ENCODE measurements around the gene DMTF1. TPM values are rescaled to one million over a fixed set of nuclear protein-coding genes. Genes with fewer than 3 reads are reported as not detected.
A peak's percentile ranks its signal among the peaks of the same experiment; 100 is the strongest.

DMTF1 gene
- total and polyA plus RNA-seq, 9 of the 15 experiments (the other 6 are each of a cell fraction or from before 2014, with no cell fraction given), result 25.7 to 208 (median 74.7) TPM

- TF ChIP-seq RERE (CRISPR knock-in tag; IDR thresholded peaks at IDR 0.05; ENCODE audit: borderline replicate concordance), result 0 out of 2 replicates have a peak, but pooled peaks have one; percentile 10
- no peak for TF ChIP-seq PHB2 (IDR thresholded peaks at IDR 0.05; ENCODE audit: low read depth)
- 0 out of 2 replicates have a peak, but pooled peaks have one; percentile 24 for TF ChIP-seq ZNF766 (CRISPR knock-in tag; conservative IDR thresholded peaks at IDR 0.05)
- no peak for TF ChIP-seq SOX6 (IDR thresholded peaks at IDR 0.05)
- TF ChIP-seq TOE1 (IDR thresholded peaks at IDR 0.05; ENCODE audit: borderline replicate concordance), result peak; percentile 75
- no peak for TF ChIP-seq TOE1 (CRISPR knock-in tag; IDR thresholded peaks at IDR 0.05; ENCODE audit: borderline replicate concordance, low read depth)
- peak in 1 of 2 experiments; percentile 13; a peak in 1 of 4 replicates for TF ChIP-seq FOXK2 (conservative IDR thresholded peaks at IDR 0.05 in 1 of 2, IDR thresholded peaks at IDR 0.05 in 1 of 2; ENCODE audit: low read depth in 2 of 2)
- peak; percentile 49; the same call in 1 of the 2 replicates for TF ChIP-seq MEF2D (tag; conservative IDR thresholded peaks at IDR 0.05; ENCODE audit: low read depth)
- TF ChIP-seq NKRF (IDR thresholded peaks at IDR 0.05; ENCODE audit: borderline replicate concordance), result 0 out of 2 replicates have a peak, but pooled peaks have one; percentile 74
- no peak for TF ChIP-seq CHAMP1 (IDR thresholded peaks at IDR 0.05)
- TF ChIP-seq RAD21 (CRISPR knock-in tag; conservative IDR thresholded peaks at IDR 0.05 in 1 of 2, IDR thresholded peaks at IDR 0.05 in 1 of 2), result no peak
- TF ChIP-seq KDM1A (IDR thresholded peaks at IDR 0.05), result peak in 1 of 2 experiments; percentile 50; a peak in 2 of 4 replicates
- TF ChIP-seq DPF2 (IDR thresholded peaks at IDR 0.05), result no peak
- peak; percentile 88; the same call in 1 of the 2 replicates for TF ChIP-seq PREB (CRISPR knock-in tag; IDR thresholded peaks at IDR 0.05)
Observed at GRCh38 chr7:87151729-87152111, 533 bp upstream of the DMTF1 start (continued).

All from K562 (cell line).